ENCODE measurements around the gene KDM4C. TPM values are rescaled to one million over a fixed set of nuclear protein-coding genes. Genes with fewer than 3 reads are reported as not detected.
A peak's percentile ranks its signal among the peaks of the same experiment; 100 is the strongest.
"Not testable (repeated sequence)": the region's sequence is repeated elsewhere in the genome, so short reads cannot be mapped to it uniquely, and the experiment has no call there.

KDM4C gene
- total and polyA plus RNA-seq, 12 donors: 6.1 to 18.2 (median 14.6) TPM

- peaks cover 0 to 11% (median 4%) of the 10 kb centered on the region in 9 donors for H3K4me1 ChIP-seq
- H3K9me3 ChIP-seq: peaks cover 0 to 4% (median 0%) of the 10 kb centered on the region in 11 donors
- ATAC-seq (no peak), DNase-seq (no peak)
- intact Hi-C loops (cut with DNase I): no loop called here
- H3K36me3 ChIP-seq: peaks cover 0 to 14% (median 0%) of the 10 kb centered on the region in 9 donors
- H3K27ac ChIP-seq: no peak overlapping the region
- no peaks in the 10 kb centered on the region for H3K27me3 ChIP-seq
- H3K4me3 ChIP-seq: no peak overlapping the region
- no peak for TF ChIP-seq CTCF (IDR thresholded peaks at IDR 0.05)
- 97 to 98% methylated on average over 4 of the region's 4 CpGs for WGBS, 2 donors
Observed at GRCh38 chr9:6802926-6803325, 45.2 kb downstream of the KDM4C start.

GRCh38 chr9:6805532-6805931 is 47.8 kb downstream of the KDM4C start:
- no peak overlapping the region for H3K4me3 ChIP-seq
- H3K27me3 ChIP-seq: no peaks in the 10 kb centered on the region
- DNase-seq: peak in 1 of 2 donors; percentile 50
- peak in 5 of 8 donors; percentile 45 to 59 (median 57) for ATAC-seq
- WGBS, 2 donors: 22 to 32% methylated on average over 1 of the region's 1 CpG
- peak overlapping the region in 1 of 10 donors; percentile 7 for H3K27ac ChIP-seq
- intact Hi-C loops (cut with DNase I): no loop called here
- no peaks in the 10 kb centered on the region for H3K9me3 ChIP-seq
- TF ChIP-seq CTCF (IDR thresholded peaks at IDR 0.05): no peak
- H3K36me3 ChIP-seq: peaks cover 0 to 22% (median 0%) of the 10 kb centered on the region in 9 donors
- H3K4me1 ChIP-seq: peaks cover 0 to 11% (median 4%) of the 10 kb centered on the region in 9 donors

- 97 to 99% methylated on average over 6 of the region's 6 CpGs for WGBS, 2 donors
- H3K9me3 ChIP-seq; H3K27me3 ChIP-seq; intact Hi-C loops (cut with DNase I); ATAC-seq; H3K27ac ChIP-seq; DNase-seq; H3K4me3 ChIP-seq: not testable (repeated sequence)
- Histone ChIP-seq H3K36me3 (peaks cover 0 to 28% (median 0%) of the 10 kb centered on the region in 9 donors), H3K4me1 (peaks cover 0 to 14% (median 5%) of the 10 kb centered on the region in 9 donors)
Observed at GRCh38 chr9:6806318-6806717, 48.5 kb downstream of the KDM4C start.

GRCh38 chr9:6807669-6808068 is 49.9 kb downstream of the KDM4C start:
- H3K4me1 ChIP-seq: peaks cover 0 to 18% (median 8%) of the 10 kb centered on the region in 9 donors
- intact Hi-C loops (cut with DNase I); ATAC-seq; H3K27me3 ChIP-seq; DNase-seq; H3K27ac ChIP-seq; H3K9me3 ChIP-seq; H3K4me3 ChIP-seq: not testable (repeated sequence)
- H3K36me3 ChIP-seq: peaks cover 0 to 28% (median 0%) of the 10 kb centered on the region in 9 donors
- WGBS, 2 donors: 95 to 97% methylated on average over 15 to 29 of the region's 30 CpGs

GRCh38 chr9:6811436-6811835 is 53.7 kb downstream of the KDM4C start:
- TF ChIP-seq CTCF (IDR thresholded peaks at IDR 0.05): no peak
- intact Hi-C loops (cut with DNase I): no loop called here
- WGBS, 2 donors: 70 to 73% methylated on average over 4 of the region's 4 CpGs
- no peak for ATAC-seq
- H3K4me3 ChIP-seq: no peak overlapping the region
- peaks cover 0 to 7% (median 0%) of the 10 kb centered on the region in 9 donors for H3K4me1 ChIP-seq
- no peaks in the 10 kb centered on the region for H3K9me3 ChIP-seq
- peaks cover 0 to 41% (median 0%) of the 10 kb centered on the region in 9 donors for H3K36me3 ChIP-seq
- H3K27ac ChIP-seq: no peak overlapping the region
- H3K27me3 ChIP-seq: no peaks in the 10 kb centered on the region
- no peak for DNase-seq
